ENCODE measurements around the gene SH3RF1.

SH3RF1 gene

GRCh38 chr4:169158046-169158445 is 112.7 kb downstream of the SH3RF1 start:
- no peak for DNase-seq

- no peak for DNase-seq
These were observed 114.4 kb downstream of the SH3RF1 start for GRCh38 chr4:169156392-169156791.

- DNase-seq = no peak
These were observed 116.6 kb downstream of the SH3RF1 start for GRCh38 chr4:169154121-169154520.

- DNase-seq = no peak
These were observed 117.2 kb downstream of the SH3RF1 start for GRCh38 chr4:169153481-169154087.

GRCh38 chr4:169152899-169153298 is 117.9 kb downstream of the SH3RF1 start:
- DNase-seq = no peak

GRCh38 chr4:169152098-169152497 is 118.7 kb downstream of the SH3RF1 start:
- no peak for DNase-seq

- no peak for DNase-seq
These were observed 119.1 kb downstream of the SH3RF1 start for GRCh38 chr4:169151671-169152070.

- no peak for DNase-seq
These were observed 120.0 kb downstream of the SH3RF1 start for GRCh38 chr4:169150806-169151205.

GRCh38 chr4:169148885-169149284 is 121.9 kb downstream of the SH3RF1 start:
- no peak for DNase-seq

- DNase-seq = no peak
These were observed 123.6 kb downstream of the SH3RF1 start for GRCh38 chr4:169147191-169147590.

GRCh38 chr4:169144061-169144600 is 126.6 kb downstream of the SH3RF1 start:
- no peak for DNase-seq

GRCh38 chr4:169143335-169143734 is 127.4 kb downstream of the SH3RF1 start:
- peak; percentile 25 for DNase-seq

GRCh38 chr4:169142906-169143305 is 127.8 kb downstream of the SH3RF1 start:
- DNase-seq = no peak

GRCh38 chr4:169142391-169142790 is 128.4 kb downstream of the SH3RF1 start:
- no peak for DNase-seq

GRCh38 chr4:169139021-169139420 is 131.7 kb downstream of the SH3RF1 start:
- DNase-seq = no peak

- DNase-seq = no peak
These were observed 133.2 kb downstream of the SH3RF1 start for GRCh38 chr4:169137558-169137920.

- DNase-seq = no peak
These were observed 133.8 kb downstream of the SH3RF1 start for GRCh38 chr4:169136796-169137557.

- DNase-seq = no peak
These were observed 134.4 kb downstream of the SH3RF1 start for GRCh38 chr4:169136330-169136729.

- no peak for DNase-seq
These were observed 135.0 kb downstream of the SH3RF1 start for GRCh38 chr4:169135776-169136175.

- DNase-seq = no peak
These were observed 136.8 kb downstream of the SH3RF1 start for GRCh38 chr4:169133932-169134331.

GRCh38 chr4:169132561-169133305 is 138.0 kb downstream of the SH3RF1 start:
- no peak for DNase-seq

- no peak for DNase-seq
These were observed 139.1 kb downstream of the SH3RF1 start for GRCh38 chr4:169131556-169132208.

- DNase-seq = no peak
These were observed 141.9 kb downstream of the SH3RF1 start for GRCh38 chr4:169128902-169129301.
